A673 (cell line): Measurements from ENCODE around the gene MAN2A2. TPM values are rescaled to one million over a fixed set of nuclear protein-coding genes. Genes with fewer than 3 reads are reported as not detected.

Experiments used
- BruUV-seq: library from RNA; stranded (reverse); fragments of 400-500 nt; replicated peaks from 2 replicates; lab custom pipeline; 2021; lab: Mats Ljungman, UMichigan
- CTCF ChIA-PET: fragments of 300-600 bp; sonication (Branson Sonifier 250); formaldehyde crosslinking; loops from one replicate; lab custom pipeline; 2022; ENCODE audit warnings: antibody characterized with exemption; lab: Charles Lee
- POLR2A ChIA-PET: fragments of 300-600 bp; sonication (Branson Sonifier 250); formaldehyde crosslinking; loops from one replicate; lab custom pipeline; 2022; ENCODE audit warnings: antibody characterized with exemption; ENCODE audit not compliant: low non-redundant PET; lab: Charles Lee
- DNase-seq: peaks from one replicate; pipeline ENCODE4 v3.0.0-alpha.2; 2015; ENCODE audit warnings: low spot score
- H3K27ac ChIP-seq: fragments of 200-600 bp; sonication (generic); 2 replicates; pipeline ENCODE4 v1.5.1; 2016; ENCODE audit warnings: mixed run types, low read depth, mild to moderate bottlenecking, mixed read lengths, antibody characterized with exemption, low read length; ENCODE audit not compliant: poor library complexity, severe bottlenecking
- H3K27me3 ChIP-seq: fragments of 200-600 bp; sonication (generic); replicated peaks from 2 replicates; pipeline ENCODE4 v1.6.1; 2017; ENCODE audit warnings: mixed run types, low read depth, mild to moderate bottlenecking, mixed read lengths, antibody characterized with exemption, low read length; ENCODE audit not compliant: insufficient read depth, poor library complexity
- H3K36me3 ChIP-seq: fragments of 200-600 bp; sonication (generic); 2 replicates; pipeline ENCODE4 v1.6.1; 2016; ENCODE audit warnings: mixed run types, mild to moderate bottlenecking, mixed read lengths, antibody characterized with exemption, low read length; ENCODE audit not compliant: insufficient read depth, poor library complexity, severe bottlenecking
- H3K4me1 ChIP-seq: fragments of 200-600 bp; sonication (generic); 2 replicates; pipeline ENCODE4 v1.6.1; 2017; ENCODE audit warnings: mixed run types, mild to moderate bottlenecking, mixed read lengths, antibody characterized with exemption, low read length; ENCODE audit not compliant: insufficient read depth, poor library complexity, severe bottlenecking
- H3K4me3 ChIP-seq: fragments of 200-600 bp; sonication (generic); 2 replicates; pipeline ENCODE4 v1.5.1; 2016; ENCODE audit warnings: low read depth, mixed run types, mild to moderate bottlenecking, mixed read lengths, low read length; ENCODE audit not compliant: poor library complexity, severe bottlenecking
- H3K9me3 ChIP-seq: fragments of 200-600 bp; sonication (generic); 2 replicates; pipeline ENCODE4 v1.6.1; 2016; ENCODE audit warnings: mixed run types, low read depth, mild to moderate bottlenecking, mixed read lengths, antibody characterized with exemption, low read length; ENCODE audit not compliant: poor library complexity, severe bottlenecking
- CTCF ChIP-seq: fragments of 300-800, 200-600 bp; sonication (generic); conservative IDR thresholded peaks from 2 replicates; pipeline ENCODE4 v1.5.1; 2017; ENCODE audit warnings: low read depth, mild to moderate bottlenecking, antibody characterized with exemption, low read length, moderate library complexity, mixed read lengths
- EZH2 ChIP-seq: fragments of 200-600 bp; sonication (generic); IDR thresholded peaks from 2 replicates; pipeline ENCODE4 v1.6.1; 2017; ENCODE audit warnings: borderline replicate concordance, low read depth, mild to moderate bottlenecking, mixed read lengths, antibody characterized with exemption, low read length; ENCODE audit not compliant: poor library complexity, severe bottlenecking
- intact Hi-C: fragments of 100-400 bp; cut with micrococcal nuclease; formaldehyde crosslinking; loops from one replicate; pipeline ENCODE4 v1.10.0; 2022; ENCODE audit not compliant: unreplicated experiment
- total RNA-seq: library from RNA; stranded (reverse); gene quantifications from 2 replicates; pipeline ENCODE4 v1.2.3, GENCODE V29; 2021

Gene MAN2A2
- total RNA-seq, 1 experiment from 2014 or later, result 75.7 TPM

DNA sequence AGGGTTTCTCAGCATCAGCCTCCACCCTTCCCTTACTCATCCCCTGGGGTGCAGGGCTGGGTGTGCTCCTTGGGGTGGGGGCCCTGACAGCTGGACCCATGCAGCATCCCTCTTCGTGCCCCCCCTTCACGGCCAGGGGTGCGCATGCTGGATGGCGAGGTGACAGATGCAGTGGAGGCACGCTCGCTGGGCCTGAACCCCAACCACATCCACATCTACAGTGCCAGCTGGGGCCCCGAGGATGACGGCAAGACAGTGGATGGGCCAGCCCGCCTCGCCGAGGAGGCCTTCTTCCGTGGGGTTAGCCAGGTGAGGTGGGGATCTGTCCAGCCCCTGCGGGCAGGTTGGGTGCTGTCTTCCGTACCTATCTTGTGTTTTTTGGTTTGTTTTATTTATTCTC is 25.1 kb upstream of the MAN2A2 start:
- ChIA-PET CTCF (no interaction called here), POLR2A (no interaction called here)
- no peak for DNase-seq
- peaks cover 50% of the 10 kb centered on the region for H3K36me3 ChIP-seq
- BruUV-seq, result no TSS peak
- H3K4me1 ChIP-seq, result peaks cover 11% of the 10 kb centered on the region
- no peaks in the 10 kb centered on the region for H3K27me3 ChIP-seq
- no peaks in the 10 kb centered on the region for H3K9me3 ChIP-seq
- intact Hi-C loops, result no loop called here
- H3K4me3 ChIP-seq, result no peak overlapping the region
- H3K27ac ChIP-seq, result no peak overlapping the region
- no peak for TF ChIP-seq CTCF
- no peak for TF ChIP-seq EZH2

GRCh38 chr15:90878660-90879059 is 24.4 kb upstream of the MAN2A2 start:
- no peak for TF ChIP-seq CTCF
- Histone ChIP-seq H3K36me3 (peaks cover 50% of the 10 kb centered on the region), H3K4me1 (peaks cover 4% of the 10 kb centered on the region), H3K27me3 (no peaks in the 10 kb centered on the region), H3K4me3 (no peak overlapping the region), H3K27ac (no peak overlapping the region), H3K9me3 (no peaks in the 10 kb centered on the region)
- POLR2A ChIA-PET, result no interaction called here
- intact Hi-C loops, result no loop called here
- CTCF ChIA-PET, result no interaction called here
- BruUV-seq, result no TSS peak
- no peak for DNase-seq

DNA sequence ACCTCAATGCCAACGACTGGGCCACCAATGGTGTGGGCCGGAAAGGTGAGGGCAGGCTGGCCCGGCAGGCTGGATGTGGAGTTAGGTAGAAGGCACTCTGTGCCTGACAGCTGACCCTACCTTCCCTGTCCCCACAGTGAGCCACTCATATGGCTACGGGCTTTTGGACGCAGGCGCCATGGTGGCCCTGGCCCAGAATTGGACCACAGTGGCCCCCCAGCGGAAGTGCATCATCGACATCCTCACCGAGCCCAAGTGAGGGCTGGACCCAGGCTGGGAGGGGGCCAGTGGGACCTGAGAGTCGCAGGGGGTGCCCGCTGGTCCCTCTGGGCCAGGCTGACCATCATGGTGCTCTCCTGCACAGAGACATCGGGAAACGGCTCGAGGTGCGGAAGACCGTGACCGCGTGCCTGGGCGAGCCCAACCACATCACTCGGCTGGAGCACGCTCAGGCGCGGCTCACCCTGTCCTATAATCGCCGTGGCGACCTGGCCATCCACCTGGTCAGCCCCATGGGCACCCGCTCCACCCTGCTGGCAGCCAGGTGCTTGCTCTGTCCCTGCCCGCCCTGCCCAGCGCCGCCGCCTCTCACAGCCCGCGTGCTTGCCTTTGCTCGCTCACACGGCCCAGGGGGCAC is 23.3 kb upstream of the MAN2A2 start:
- intact Hi-C loops, result no loop called here
- DNase-seq, result no peak
- no TSS peak for BruUV-seq
- POLR2A ChIA-PET, result no interaction called here
- Histone ChIP-seq H3K27me3 (no peaks in the 10 kb centered on the region), H3K9me3 (no peaks in the 10 kb centered on the region), H3K36me3 (peaks cover 50% of the 10 kb centered on the region), H3K4me3 (no peak overlapping the region), H3K4me1 (no peaks in the 10 kb centered on the region), H3K27ac (no peak overlapping the region)
- TF ChIP-seq EZH2 (no peak), CTCF (no peak)
- CTCF ChIA-PET, result no interaction called here
